ENCODE results near the gene REV3L. TPM values are rescaled to one million over a fixed set of nuclear protein-coding genes. Genes with fewer than 3 reads are reported as not detected.

Gene REV3L
- total and polyA plus RNA-seq, 2 of the 8 experiments (the other 6 are each of a cell fraction or from before 2014, with no cell fraction given): 2.1 to 6.6 TPM

- TF ChIP-seq, protein P1, sequence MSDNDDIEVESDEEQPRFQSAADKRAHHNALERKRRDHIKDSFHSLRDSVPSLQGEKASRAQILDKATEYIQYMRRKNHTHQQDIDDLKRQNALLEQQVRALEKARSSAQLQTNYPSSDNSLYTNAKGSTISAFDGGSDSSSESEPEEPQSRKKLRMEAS (IDR thresholded peaks at IDR 0.05): no peak
- TF ChIP-seq BACH1 (IDR thresholded peaks at IDR 0.05; ENCODE audit: low read length) (no peak), SP2 (IDR thresholded peaks at IDR 0.05; ENCODE audit: low read length) (no peak), NANOG (IDR thresholded peaks at IDR 0.05; ENCODE audit: insufficient read depth, low read depth, low read length, poor library complexity, severe bottlenecking) (no peak), NRF1 (IDR thresholded peaks at IDR 0.05; ENCODE audit: low read depth, low read length) (no peak), KDM4A (IDR thresholded peaks at IDR 0.05; ENCODE audit: low read depth, low read length, severe bottlenecking) (no peak), CEBPB (IDR thresholded peaks at IDR 0.05; ENCODE audit: low read depth, low read length) (no peak), FOSL1 (IDR thresholded peaks at IDR 0.05; ENCODE audit: insufficient read depth, low read depth, low read length) (no peak), CHD2 (IDR thresholded peaks at IDR 0.05; ENCODE audit: low read length) (no peak)
- H3K4me1 ChIP-seq (replicated peaks in 1 of 4; ENCODE audit: control insufficient read depth in 3 of 4, insufficient read depth in 4 of 4, low read length in 3 of 4): no peaks in the 10 kb centered on the region
- peaks cover 0 to 4% of the 10 kb centered on the region in 2 experiments; a peak in 1 of 4 replicates for H3K79me2 ChIP-seq (ENCODE audit: control insufficient read depth in 1 of 2, insufficient read depth in 2 of 2, low read length in 2 of 2)
- FAIRE-seq (no peak), DNase-seq (ENCODE audit: low read depth in 1 of 2, low spot score in 2 of 2) (no peak)
- H2BK12ac ChIP-seq (ENCODE audit: low read depth, low read length): no peak overlapping the region
- CTCF ChIA-PET (ENCODE audit: partially characterized antibody): interaction anchor here (0.7 kb wide), 1 partner anchor 11 kb away, joined by 4 read pairs; no protein-coding TSS in a partner anchor
- no peak overlapping the region for H3K4me3 ChIP-seq (ENCODE audit: extremely low read depth in 1 of 4, insufficient read depth in 2 of 4, low read depth in 3 of 4, low read length in 4 of 4)
- H2BK20ac ChIP-seq (ENCODE audit: low read length): no peak overlapping the region
- H3K27ac ChIP-seq (ENCODE audit: low read depth, low read length): no peak overlapping the region
- no peak overlapping the region for H3K23ac ChIP-seq (ENCODE audit: insufficient read length)
- H2AFZ ChIP-seq (ENCODE audit: low read length): no peak overlapping the region
- H2BK120ac ChIP-seq (replicated peaks; ENCODE audit: low read depth, low read length): no peak overlapping the region
- no peaks in the 10 kb centered on the region for H3K79me1 ChIP-seq (ENCODE audit: low read depth, low read length)
- no peaks in the 10 kb centered on the region for H3K36me3 ChIP-seq (ENCODE audit: control insufficient read depth in 2 of 4, insufficient read depth in 4 of 4, low read length in 3 of 4)
- H3K4me2 ChIP-seq (ENCODE audit: insufficient read depth in 1 of 2, low read depth in 2 of 2, low read length in 2 of 2): no peak overlapping the region
- no peaks in the 10 kb centered on the region for H3K27me3 ChIP-seq (replicated peaks in 1 of 4; ENCODE audit: control insufficient read depth in 3 of 4, extremely low read depth in 1 of 4, insufficient read depth in 3 of 4, low read length in 3 of 4)
- H2AK5ac ChIP-seq (ENCODE audit: low read depth, low read length): no peak overlapping the region
- whole genome bisulfite sequencing, 2 experiments (ENCODE audit: extremely low coverage in 1 of 2, insufficient coverage in 1 of 2, insufficient read length in 1 of 2, insufficient replicate concordance in 2 of 2, low coverage in 1 of 2, low lambda C conversion rate in 2 of 2, missing lambda C conversion rate in 1 of 2): 98% methylated on average over 2 of the region's 2 CpGs; no CpG with 5 or more reads in 1 of the 2 experiments
- H3K4ac ChIP-seq (replicated peaks; ENCODE audit: insufficient read length, low read depth, low read length): no peak overlapping the region
- no peak overlapping the region for H2BK5ac ChIP-seq (ENCODE audit: low read depth, low read length)
- no peaks in the 10 kb centered on the region for H3K23me2 ChIP-seq (ENCODE audit: low read depth, low read length)
- no peak overlapping the region for H2BK15ac ChIP-seq (ENCODE audit: low read length)
- H4K91ac ChIP-seq (replicated peaks; ENCODE audit: insufficient read length, low read length): no peak overlapping the region
- no peak overlapping the region for H3K18ac ChIP-seq (ENCODE audit: extremely low read depth, low read length)
- H3K56ac ChIP-seq (replicated peaks; ENCODE audit: insufficient read length, low read depth, low read length): no peak overlapping the region
- no peaks in the 10 kb centered on the region for H4K20me1 ChIP-seq (replicated peaks in 1 of 2; ENCODE audit: control insufficient read depth in 1 of 2, insufficient read depth in 2 of 2, low read length in 2 of 2)
- POLR2A ChIA-PET (ENCODE audit: partially characterized antibody): no interaction called here
- H3K9ac ChIP-seq (replicated peaks in 1 of 4; ENCODE audit: extremely low read depth in 1 of 4, low read depth in 3 of 4, low read length in 3 of 4): no peak overlapping the region
- H4K8ac ChIP-seq (ENCODE audit: extremely low read depth, insufficient read depth, low read length): no peak overlapping the region
- no peak overlapping the region for H4K5ac ChIP-seq (ENCODE audit: insufficient read length, low read depth, low read length)
- H3K9me3 ChIP-seq (ENCODE audit: insufficient read depth in 2 of 2, low read depth in 1 of 2, low read length in 1 of 2): no peaks in the 10 kb centered on the region
- H3K14ac ChIP-seq (ENCODE audit: insufficient read length): no peak overlapping the region
These were observed 45.4 kb downstream of the REV3L start for GRCh38 chr6:111437573-111437972.

Measured in H1 (cell line).